Measurements from ENCODE around the gene NPTXR.
A peak's percentile ranks its signal among the peaks of the same experiment; 100 is the strongest.

The NPTXR gene

GRCh38 chr22:38849811-38850210 is 6.0 kb upstream of the NPTXR start:
- Histone ChIP-seq H3K27ac (ENCODE audit: low read length) (no peak overlapping the region), H3K4me1 (ENCODE audit: control insufficient read depth in 1 of 2, insufficient read depth in 2 of 2, low read length in 2 of 2) (no peaks in the 10 kb centered on the region), H3K36me3 (ENCODE audit: control insufficient read depth in 1 of 2, insufficient read depth in 2 of 2, low read length in 2 of 2) (no peaks in the 10 kb centered on the region), H3K27me3 (ENCODE audit: low read depth, low read length) (no peaks in the 10 kb centered on the region), H3K4me3 (ENCODE audit: low read depth in 1 of 2, low read length in 2 of 2) (no peak overlapping the region), H3K9me3 (ENCODE audit: control insufficient read depth in 1 of 2, low read length in 2 of 2) (no peaks in the 10 kb centered on the region)

- peaks cover 0 to 5% of the 10 kb centered on the region in 2 donors for H3K4me1 ChIP-seq (ENCODE audit: control insufficient read depth in 1 of 2, insufficient read depth in 2 of 2, low read length in 2 of 2)
Measured at GRCh38 chr22:38846412-38846811, 2.6 kb upstream of the NPTXR start.

GRCh38 chr22:38845004-38845740 is 1.3 kb upstream of the NPTXR start:
- H3K4me1 ChIP-seq (ENCODE audit: control insufficient read depth in 1 of 2, insufficient read depth in 2 of 2, low read length in 2 of 2) = peaks cover 0 to 5% of the 10 kb centered on the region in 2 donors
- no peaks in the 10 kb centered on the region for H3K27me3 ChIP-seq (ENCODE audit: low read depth, low read length)
- H3K27ac ChIP-seq (ENCODE audit: low read length) = no peak overlapping the region
- no peaks in the 10 kb centered on the region for H3K9me3 ChIP-seq (ENCODE audit: control insufficient read depth in 1 of 2, low read length in 2 of 2)
- no peaks in the 10 kb centered on the region for H3K36me3 ChIP-seq (ENCODE audit: control insufficient read depth in 1 of 2, insufficient read depth in 2 of 2, low read length in 2 of 2)
- no peak overlapping the region for H3K4me3 ChIP-seq (ENCODE audit: low read depth in 1 of 2, low read length in 2 of 2)

More at GRCh38 chr22:38846412-38846811, 2.6 kb upstream of the NPTXR start:
- Histone ChIP-seq H3K4me3 (ENCODE audit: low read depth in 1 of 2, low read length in 2 of 2) (no peak overlapping the region), H3K27ac (ENCODE audit: low read length) (no peak overlapping the region), H3K36me3 (ENCODE audit: control insufficient read depth in 1 of 2, insufficient read depth in 2 of 2, low read length in 2 of 2) (no peaks in the 10 kb centered on the region), H3K9me3 (ENCODE audit: control insufficient read depth in 1 of 2, low read length in 2 of 2) (no peaks in the 10 kb centered on the region), H3K27me3 (ENCODE audit: low read depth, low read length) (no peaks in the 10 kb centered on the region)

DNA sequence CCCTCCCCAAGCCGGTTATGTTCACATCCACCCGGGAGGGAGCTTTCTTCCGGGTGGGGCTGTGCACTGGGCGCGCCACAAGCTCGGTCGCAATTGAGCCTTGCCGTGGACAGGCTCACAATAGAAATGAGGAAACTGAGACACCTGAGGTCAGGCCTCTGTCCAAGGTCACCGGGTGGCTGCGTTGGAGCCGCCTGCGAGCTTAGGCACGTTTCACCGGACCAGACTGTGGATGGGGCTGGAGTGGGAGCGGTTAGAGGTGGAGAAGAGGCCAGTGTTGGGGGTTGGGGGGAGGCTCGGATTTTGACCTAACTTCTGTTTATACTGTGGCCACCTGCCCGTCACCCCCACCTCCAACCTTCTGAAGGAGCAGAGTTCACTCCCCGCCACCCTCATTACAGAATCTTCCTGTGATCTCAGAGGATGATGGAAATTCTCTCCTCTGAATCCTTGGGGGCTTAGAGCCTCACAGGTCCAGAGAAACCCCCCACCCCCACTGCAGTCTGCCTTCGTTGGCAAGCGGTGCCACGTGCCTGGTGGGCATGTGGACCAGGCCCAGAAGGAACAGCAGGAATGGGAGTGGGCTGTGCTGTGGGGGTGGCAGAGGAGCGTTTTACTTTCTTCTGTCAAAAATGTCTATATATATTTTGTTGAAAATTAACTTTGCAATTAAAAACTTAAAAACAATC is 631 bp upstream of the NPTXR start:
- Histone ChIP-seq H3K4me1 (ENCODE audit: control insufficient read depth in 1 of 2, insufficient read depth in 2 of 2, low read length in 2 of 2) (peaks cover 0 to 5% of the 10 kb centered on the region in 2 donors), H3K4me3 (ENCODE audit: low read depth in 1 of 2, low read length in 2 of 2) (no peak overlapping the region), H3K36me3 (ENCODE audit: control insufficient read depth in 1 of 2, insufficient read depth in 2 of 2, low read length in 2 of 2) (no peaks in the 10 kb centered on the region), H3K27ac (ENCODE audit: low read length) (no peak overlapping the region), H3K27me3 (ENCODE audit: low read depth, low read length) (no peaks in the 10 kb centered on the region), H3K9me3 (ENCODE audit: control insufficient read depth in 1 of 2, low read length in 2 of 2) (no peaks in the 10 kb centered on the region)

GRCh38 chr22:38843201-38843656 is 599 bp downstream of the NPTXR start:
- H3K4me1 ChIP-seq (ENCODE audit: control insufficient read depth in 1 of 2, insufficient read depth in 2 of 2, low read length in 2 of 2) = peaks cover 0 to 5% of the 10 kb centered on the region in 2 donors
- H3K27me3 ChIP-seq (ENCODE audit: low read depth, low read length) = no peaks in the 10 kb centered on the region
- no peaks in the 10 kb centered on the region for H3K9me3 ChIP-seq (ENCODE audit: control insufficient read depth in 1 of 2, low read length in 2 of 2)
- H3K4me3 ChIP-seq (ENCODE audit: low read depth in 1 of 2, low read length in 2 of 2) = peak overlapping the region; percentile 11 to 64
- no peaks in the 10 kb centered on the region for H3K36me3 ChIP-seq (ENCODE audit: control insufficient read depth in 1 of 2, insufficient read depth in 2 of 2, low read length in 2 of 2)
- no peak overlapping the region for H3K27ac ChIP-seq (ENCODE audit: low read length)

- H3K27me3 ChIP-seq (ENCODE audit: low read depth, low read length) = no peaks in the 10 kb centered on the region
- H3K9me3 ChIP-seq (ENCODE audit: control insufficient read depth in 1 of 2, low read length in 2 of 2) = no peaks in the 10 kb centered on the region
- H3K27ac ChIP-seq (ENCODE audit: low read length) = no peak overlapping the region
- peak overlapping the region; percentile 11 to 64 for H3K4me3 ChIP-seq (ENCODE audit: low read depth in 1 of 2, low read length in 2 of 2)
- no peaks in the 10 kb centered on the region for H3K36me3 ChIP-seq (ENCODE audit: control insufficient read depth in 1 of 2, insufficient read depth in 2 of 2, low read length in 2 of 2)
- peaks cover 0 to 5% of the 10 kb centered on the region in 2 donors for H3K4me1 ChIP-seq (ENCODE audit: control insufficient read depth in 1 of 2, insufficient read depth in 2 of 2, low read length in 2 of 2)
Measured at GRCh38 chr22:38842512-38843200, 1.2 kb downstream of the NPTXR start.

- Histone ChIP-seq H3K4me1 (ENCODE audit: control insufficient read depth in 1 of 2, insufficient read depth in 2 of 2, low read length in 2 of 2) (peaks cover 0 to 5% of the 10 kb centered on the region in 2 donors), H3K4me3 (ENCODE audit: low read depth in 1 of 2, low read length in 2 of 2) (no peak overlapping the region), H3K36me3 (ENCODE audit: control insufficient read depth in 1 of 2, insufficient read depth in 2 of 2, low read length in 2 of 2) (no peaks in the 10 kb centered on the region), H3K27ac (ENCODE audit: low read length) (no peak overlapping the region), H3K9me3 (ENCODE audit: control insufficient read depth in 1 of 2, low read length in 2 of 2) (no peaks in the 10 kb centered on the region), H3K27me3 (ENCODE audit: low read depth, low read length) (no peaks in the 10 kb centered on the region)
Measured at GRCh38 chr22:38841635-38842034, 2.2 kb downstream of the NPTXR start.

GRCh38 chr22:38841211-38841610 is 2.6 kb downstream of the NPTXR start:
- Histone ChIP-seq H3K4me1 (ENCODE audit: control insufficient read depth in 1 of 2, insufficient read depth in 2 of 2, low read length in 2 of 2) (peaks cover 0 to 5% of the 10 kb centered on the region in 2 donors), H3K9me3 (ENCODE audit: control insufficient read depth in 1 of 2, low read length in 2 of 2) (no peaks in the 10 kb centered on the region), H3K4me3 (ENCODE audit: low read depth in 1 of 2, low read length in 2 of 2) (no peak overlapping the region), H3K27me3 (ENCODE audit: low read depth, low read length) (no peaks in the 10 kb centered on the region), H3K36me3 (ENCODE audit: control insufficient read depth in 1 of 2, insufficient read depth in 2 of 2, low read length in 2 of 2) (no peaks in the 10 kb centered on the region), H3K27ac (ENCODE audit: low read length) (no peak overlapping the region)

DNA sequence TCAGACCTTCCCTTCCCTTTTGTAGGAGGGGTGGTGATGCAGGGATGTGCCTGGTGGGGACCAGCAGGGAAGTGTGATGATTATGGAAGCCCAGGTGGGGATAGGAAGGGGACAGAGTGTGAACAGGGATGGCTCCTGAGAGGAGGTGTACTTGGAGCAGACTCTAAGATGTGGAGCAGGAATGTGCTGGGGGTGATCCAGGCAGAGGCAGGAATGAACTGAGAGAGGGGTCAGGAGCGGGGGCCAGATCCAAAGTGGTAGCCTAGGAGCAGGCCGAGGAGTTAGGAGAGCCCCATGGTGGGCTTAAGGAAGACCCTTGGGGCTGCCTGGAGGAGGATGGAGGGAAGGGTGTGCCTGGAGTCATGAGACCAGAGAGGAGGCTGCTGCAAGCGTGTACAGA is 3.7 kb downstream of the NPTXR start:
- Histone ChIP-seq H3K9me3 (ENCODE audit: control insufficient read depth in 1 of 2, low read length in 2 of 2) (no peaks in the 10 kb centered on the region), H3K4me3 (ENCODE audit: low read depth in 1 of 2, low read length in 2 of 2) (no peak overlapping the region), H3K27me3 (ENCODE audit: low read depth, low read length) (no peaks in the 10 kb centered on the region), H3K36me3 (ENCODE audit: control insufficient read depth in 1 of 2, insufficient read depth in 2 of 2, low read length in 2 of 2) (no peaks in the 10 kb centered on the region), H3K27ac (ENCODE audit: low read length) (no peak overlapping the region), H3K4me1 (ENCODE audit: control insufficient read depth in 1 of 2, insufficient read depth in 2 of 2, low read length in 2 of 2) (peaks cover 0 to 5% of the 10 kb centered on the region in 2 donors)

DNA sequence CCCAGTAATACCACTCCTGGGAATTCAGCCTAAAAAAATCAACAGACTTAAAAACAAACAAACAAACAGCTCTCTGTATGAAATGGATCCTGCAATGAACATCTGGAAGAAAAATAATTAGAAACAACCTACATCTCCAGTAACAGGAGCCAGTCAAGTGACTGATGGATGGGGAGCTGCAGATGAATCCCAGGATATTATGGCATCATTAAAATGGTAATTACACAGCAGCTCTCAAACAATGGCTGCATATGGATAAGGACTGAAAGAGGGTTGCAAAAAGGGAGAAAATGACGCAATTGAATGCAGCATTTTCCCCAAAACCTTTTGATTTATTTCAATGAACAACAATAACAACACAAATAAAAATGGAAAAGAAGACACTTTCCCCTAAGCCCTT is 4.1 kb downstream of the NPTXR start:
- H3K4me1 ChIP-seq (ENCODE audit: control insufficient read depth in 1 of 2, insufficient read depth in 2 of 2, low read length in 2 of 2) = peaks cover 0 to 5% of the 10 kb centered on the region in 2 donors
- H3K27ac ChIP-seq (ENCODE audit: low read length) = no peak overlapping the region
- no peaks in the 10 kb centered on the region for H3K9me3 ChIP-seq (ENCODE audit: control insufficient read depth in 1 of 2, low read length in 2 of 2)
- H3K27me3 ChIP-seq (ENCODE audit: low read depth, low read length) = no peaks in the 10 kb centered on the region
- no peak overlapping the region for H3K4me3 ChIP-seq (ENCODE audit: low read depth in 1 of 2, low read length in 2 of 2)
- H3K36me3 ChIP-seq (ENCODE audit: control insufficient read depth in 1 of 2, insufficient read depth in 2 of 2, low read length in 2 of 2) = no peaks in the 10 kb centered on the region

DNA sequence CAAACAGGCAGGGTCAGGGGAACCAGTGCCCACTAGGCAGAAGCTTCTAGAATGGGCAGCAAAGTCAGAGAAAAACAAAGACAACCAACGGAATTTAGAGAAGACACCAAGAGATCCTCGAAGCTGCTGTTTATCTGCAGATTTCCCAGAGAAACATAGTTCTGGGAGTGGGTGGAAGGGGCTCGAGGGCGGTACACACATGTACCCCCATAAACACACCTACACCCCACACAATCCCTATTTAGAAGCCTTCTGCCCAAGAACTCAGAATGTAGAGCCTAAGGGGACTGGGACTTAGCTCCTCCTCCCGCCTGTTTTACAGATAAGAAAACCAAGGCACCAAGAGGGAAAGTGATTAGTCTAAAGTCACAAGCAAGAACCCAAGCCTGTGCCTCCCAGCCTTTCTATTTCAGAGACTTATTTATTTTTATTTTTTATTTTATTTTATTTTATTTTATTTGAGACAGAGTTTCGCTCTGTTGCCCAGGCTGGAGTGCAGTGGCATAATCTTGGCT is 6.4 kb downstream of the NPTXR start:
- Histone ChIP-seq H3K36me3 (ENCODE audit: control insufficient read depth in 1 of 2, insufficient read depth in 2 of 2, low read length in 2 of 2) (no peaks in the 10 kb centered on the region), H3K27me3 (ENCODE audit: low read depth, low read length) (no peaks in the 10 kb centered on the region), H3K9me3 (ENCODE audit: control insufficient read depth in 1 of 2, low read length in 2 of 2) (no peaks in the 10 kb centered on the region), H3K4me3 (ENCODE audit: low read depth in 1 of 2, low read length in 2 of 2) (no peak overlapping the region), H3K4me1 (ENCODE audit: control insufficient read depth in 1 of 2, insufficient read depth in 2 of 2, low read length in 2 of 2) (no peaks in the 10 kb centered on the region), H3K27ac (ENCODE audit: low read length) (no peak overlapping the region)
